Measurements from ENCODE around the gene PRRT4. TPM values are rescaled to one million over a fixed set of nuclear protein-coding genes. Genes with fewer than 3 reads are reported as not detected.

PRRT4 gene
- polyA plus RNA-seq, 1 donor (not counting 4 experiments of a cell fraction or from before 2014, with no cell fraction given) = 0.12 TPM

- H3K4me1 ChIP-seq (ENCODE audit: control insufficient read depth, extremely low read depth, insufficient read depth, low read length) = peaks cover 40% of the 10 kb centered on the region
- peak overlapping the region; percentile 37 for H3K4me2 ChIP-seq (ENCODE audit: control insufficient read depth, extremely low read depth, insufficient read depth, low read depth, low read length)
- no peaks in the 10 kb centered on the region for H3K27me3 ChIP-seq (ENCODE audit: control insufficient read depth, extremely low read depth, insufficient read depth, low read length)
- H2AFZ ChIP-seq (ENCODE audit: control insufficient read depth, low read length) = no peak overlapping the region
- no peak overlapping the region for H3K4me3 ChIP-seq (ENCODE audit: control insufficient read depth in 2 of 3, extremely low read depth in 1 of 3, insufficient read depth in 2 of 3, low read depth in 1 of 3, low read length in 3 of 3)
- peaks cover 0 to 9% of the 10 kb centered on the region in 2 experiments for H3K36me3 ChIP-seq (ENCODE audit: control insufficient read depth in 2 of 2, extremely low read depth in 1 of 2, insufficient read depth in 2 of 2, low read length in 2 of 2)
- peaks cover 15% of the 10 kb centered on the region for H3K79me2 ChIP-seq (ENCODE audit: control insufficient read depth, insufficient read depth, low read length)
- H3K9me1 ChIP-seq (ENCODE audit: control insufficient read depth, extremely low read depth, insufficient read depth, low read length) = no peaks in the 10 kb centered on the region
- TF ChIP-seq CTCF (optimal IDR thresholded peaks at IDR 0.05 in 1 of 3, IDR thresholded peaks at IDR 0.05 in 1 of 3, conservative IDR thresholded peaks at IDR 0.05 in 1 of 3; ENCODE audit: extremely low read depth in 1 of 3, insufficient read depth in 2 of 3, low read length in 3 of 3) (no peak), EZH2 (IDR thresholded peaks at IDR 0.05; ENCODE audit: low read length) (no peak)
- H3K9ac ChIP-seq (ENCODE audit: control insufficient read depth, extremely low read depth, insufficient read depth, low read length) = no peak overlapping the region
- H3K27ac ChIP-seq (ENCODE audit: control insufficient read depth, insufficient read depth, low read length) = no peak overlapping the region
- H3K9me3 ChIP-seq (ENCODE audit: control insufficient read depth, low read depth, low read length) = no peaks in the 10 kb centered on the region
- H4K20me1 ChIP-seq (ENCODE audit: control insufficient read depth, extremely low read depth, insufficient read depth, low read length) = no peaks in the 10 kb centered on the region
- dilution Hi-C loops (cut with MboI; ENCODE audit: extremely low pct_ligation_motif_present, low sequenced_read_pairs) = no loop called here
- DNase-seq (ENCODE audit: low read depth, low spot score) = no peak
- FAIRE-seq = no peak
Measured at GRCh38 chr7:128406314-128407232, 45.1 kb upstream of the PRRT4 start.

GRCh38 chr7:128405471-128406313, 44.2 kb upstream of the PRRT4 start:
- peak overlapping the region; percentile 50 to 81 (median 60) for H3K4me3 ChIP-seq (ENCODE audit: control insufficient read depth in 2 of 3, extremely low read depth in 1 of 3, insufficient read depth in 2 of 3, low read depth in 1 of 3, low read length in 3 of 3)
- FAIRE-seq (no peak), DNase-seq (ENCODE audit: low read depth, low spot score) (no peak)
- no peaks in the 10 kb centered on the region for H3K9me1 ChIP-seq (ENCODE audit: control insufficient read depth, extremely low read depth, insufficient read depth, low read length)
- H3K27me3 ChIP-seq (ENCODE audit: control insufficient read depth, extremely low read depth, insufficient read depth, low read length) = no peaks in the 10 kb centered on the region
- H3K9ac ChIP-seq (ENCODE audit: control insufficient read depth, extremely low read depth, insufficient read depth, low read length) = peak overlapping the region; percentile 82
- H3K4me2 ChIP-seq (ENCODE audit: control insufficient read depth, extremely low read depth, insufficient read depth, low read depth, low read length) = peak overlapping the region; percentile 98
- H3K27ac ChIP-seq (ENCODE audit: control insufficient read depth, insufficient read depth, low read length) = peak overlapping the region; percentile 64
- H3K79me2 ChIP-seq (ENCODE audit: control insufficient read depth, insufficient read depth, low read length) = peaks cover 15% of the 10 kb centered on the region
- no peaks in the 10 kb centered on the region for H3K9me3 ChIP-seq (ENCODE audit: control insufficient read depth, low read depth, low read length)
- H2AFZ ChIP-seq (ENCODE audit: control insufficient read depth, low read length) = peak overlapping the region; percentile 66
- dilution Hi-C loops (cut with MboI; ENCODE audit: extremely low pct_ligation_motif_present, low sequenced_read_pairs) = no loop called here
- TF ChIP-seq CTCF (optimal IDR thresholded peaks at IDR 0.05 in 1 of 3, IDR thresholded peaks at IDR 0.05 in 1 of 3, conservative IDR thresholded peaks at IDR 0.05 in 1 of 3; ENCODE audit: extremely low read depth in 1 of 3, insufficient read depth in 2 of 3, low read length in 3 of 3) (peak in 1 of 3 experiments; percentile 36), EZH2 (IDR thresholded peaks at IDR 0.05; ENCODE audit: low read length) (no peak)
- H3K4me1 ChIP-seq (ENCODE audit: control insufficient read depth, extremely low read depth, insufficient read depth, low read length) = peaks cover 40% of the 10 kb centered on the region
- no peaks in the 10 kb centered on the region for H4K20me1 ChIP-seq (ENCODE audit: control insufficient read depth, extremely low read depth, insufficient read depth, low read length)
- H3K36me3 ChIP-seq (ENCODE audit: control insufficient read depth in 2 of 2, extremely low read depth in 1 of 2, insufficient read depth in 2 of 2, low read length in 2 of 2) = peaks cover 4 to 17% of the 10 kb centered on the region in 2 experiments
